Hematopoietic multipotent progenitor cell treated with erythropoietin and hydrocortisone succinate and interleukin-3 and kit ligand, for 6 days (in vitro differentiated cells): ENCODE results near the gene LGALS8.

Experiments used
- DNase-seq: peaks from one replicate; pipeline ENCODE4 v3.0.0-alpha.2; 2015

The LGALS8 gene

DNA sequence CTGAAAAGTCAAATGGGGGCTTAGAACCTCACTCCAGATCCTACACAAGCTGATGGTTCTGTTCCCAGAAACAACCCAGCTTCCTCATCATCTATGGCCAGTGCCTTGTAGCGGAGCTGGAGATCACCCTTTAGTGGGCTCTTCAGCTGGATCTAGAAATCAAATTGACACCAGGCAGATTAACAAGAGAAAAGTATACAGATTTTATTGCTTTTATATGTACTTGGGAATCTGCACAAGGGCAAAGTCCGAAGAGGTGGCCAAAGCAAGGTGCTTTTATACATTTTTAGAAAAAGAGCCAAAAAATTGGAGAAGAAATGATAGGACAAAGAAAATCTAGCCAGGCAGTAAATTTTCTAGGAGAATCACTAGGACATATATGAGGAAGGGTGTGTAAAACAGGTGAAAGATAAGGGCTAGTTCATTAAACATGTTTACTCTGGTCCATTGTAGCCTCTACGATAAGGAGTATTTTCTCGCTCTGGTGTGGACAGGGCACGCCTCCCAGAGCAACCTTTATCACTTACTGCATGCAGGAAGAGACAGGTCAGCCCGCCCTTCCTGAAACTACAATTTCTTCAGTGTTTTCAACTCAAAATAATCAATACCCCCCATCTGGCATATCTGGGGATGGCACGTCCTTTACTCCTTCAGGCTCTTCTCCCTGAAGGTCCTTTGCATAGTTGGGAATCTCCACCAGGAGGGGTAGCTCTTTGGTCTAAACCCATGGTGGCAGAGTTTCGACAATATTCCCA, 14.0 kb upstream of the LGALS8 start:
- DNase-seq: peak; percentile 67

DNA sequence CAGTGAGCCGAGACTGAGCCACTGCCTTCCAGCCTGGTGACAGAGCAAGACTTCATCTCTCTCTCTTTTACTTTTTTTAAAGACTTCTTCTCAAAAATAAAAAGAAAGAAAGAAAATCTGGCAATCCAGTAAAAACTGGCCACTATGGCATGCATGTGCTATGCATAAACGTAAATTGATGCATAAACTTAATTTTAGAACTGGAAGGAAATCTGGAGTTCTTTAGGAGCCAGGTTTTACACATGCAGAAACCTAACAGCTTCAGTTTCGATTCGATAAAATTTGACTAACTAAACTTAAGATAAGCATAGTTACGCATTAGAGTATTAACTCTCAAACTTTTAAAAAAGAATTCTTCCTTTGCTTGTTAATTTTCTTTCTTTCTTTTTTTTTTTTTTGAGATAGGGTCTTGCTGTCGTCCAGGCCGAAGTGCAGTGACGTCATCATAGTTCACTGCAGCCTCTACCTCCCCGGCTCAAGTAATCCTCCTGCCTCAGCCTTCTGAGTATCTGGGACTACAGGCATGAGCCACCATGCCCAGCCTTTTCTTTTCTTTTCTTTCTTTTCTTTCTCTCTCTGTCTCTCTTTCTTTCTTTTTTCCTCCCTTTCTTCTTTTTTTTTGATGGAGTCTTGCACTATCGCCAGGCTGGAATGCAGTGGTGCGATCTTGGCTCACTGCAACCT, 11.9 kb upstream of the LGALS8 start:
- no peak for DNase-seq

DNA sequence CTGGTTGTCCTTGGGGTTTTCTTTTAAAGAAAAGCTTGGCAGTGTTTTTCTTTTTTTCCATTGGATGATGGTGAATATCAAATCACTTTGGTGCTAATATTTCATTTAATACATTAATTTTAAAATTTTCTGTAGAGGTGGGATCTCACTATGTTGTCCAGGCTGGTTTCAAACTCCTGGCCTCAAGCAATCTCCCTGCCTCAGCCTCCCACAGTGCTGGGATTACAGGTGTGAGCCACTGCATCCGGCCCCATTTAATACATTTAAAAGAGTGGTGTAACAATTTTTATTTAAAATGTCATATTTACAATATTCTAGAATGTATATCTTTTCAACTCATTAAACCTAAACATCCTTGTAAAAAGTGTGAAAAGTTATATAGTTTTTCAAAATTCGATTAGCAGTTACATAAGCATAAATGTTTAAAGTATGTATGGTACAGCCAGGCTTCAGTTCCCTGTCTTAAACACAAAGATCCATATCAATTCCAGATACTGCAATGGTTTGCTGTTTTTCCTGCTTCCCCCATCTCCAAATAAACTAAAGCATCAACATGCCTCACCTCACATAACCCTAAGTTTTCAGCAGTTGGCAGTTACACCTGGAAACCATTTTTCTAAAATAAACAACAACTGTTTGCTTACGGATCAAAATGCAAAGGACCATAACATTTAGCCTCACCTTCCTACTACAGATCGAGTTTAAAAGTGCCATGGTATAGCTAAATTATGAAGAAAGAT, 8.9 kb upstream of the LGALS8 start:
- DNase-seq: no peak

DNA sequence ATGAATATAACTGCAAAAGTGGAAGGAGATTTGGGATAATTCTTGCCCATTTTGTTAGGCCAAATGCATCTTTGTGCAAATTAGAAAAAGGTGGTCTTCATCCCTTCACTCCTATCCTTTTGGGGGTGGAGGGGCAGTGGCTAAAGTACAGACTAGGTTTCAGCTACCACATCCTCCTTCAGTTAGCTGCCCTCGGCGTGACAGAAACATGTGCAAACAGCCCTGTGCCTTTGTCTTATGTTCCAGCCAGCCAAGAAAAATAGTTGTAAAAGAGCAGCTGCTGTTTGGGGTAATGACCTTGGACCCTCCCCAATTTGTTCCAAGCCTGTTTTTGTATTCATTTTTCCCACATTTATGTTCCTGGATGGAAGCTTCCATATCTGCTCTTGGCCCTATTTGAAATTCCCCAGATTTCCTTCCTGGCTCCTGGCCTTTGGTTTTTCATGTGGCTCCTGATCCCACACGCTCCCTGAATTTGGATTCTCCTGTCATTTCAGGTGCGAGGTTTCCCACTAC, 8.3 kb upstream of the LGALS8 start:
- no peak for DNase-seq

DNA sequence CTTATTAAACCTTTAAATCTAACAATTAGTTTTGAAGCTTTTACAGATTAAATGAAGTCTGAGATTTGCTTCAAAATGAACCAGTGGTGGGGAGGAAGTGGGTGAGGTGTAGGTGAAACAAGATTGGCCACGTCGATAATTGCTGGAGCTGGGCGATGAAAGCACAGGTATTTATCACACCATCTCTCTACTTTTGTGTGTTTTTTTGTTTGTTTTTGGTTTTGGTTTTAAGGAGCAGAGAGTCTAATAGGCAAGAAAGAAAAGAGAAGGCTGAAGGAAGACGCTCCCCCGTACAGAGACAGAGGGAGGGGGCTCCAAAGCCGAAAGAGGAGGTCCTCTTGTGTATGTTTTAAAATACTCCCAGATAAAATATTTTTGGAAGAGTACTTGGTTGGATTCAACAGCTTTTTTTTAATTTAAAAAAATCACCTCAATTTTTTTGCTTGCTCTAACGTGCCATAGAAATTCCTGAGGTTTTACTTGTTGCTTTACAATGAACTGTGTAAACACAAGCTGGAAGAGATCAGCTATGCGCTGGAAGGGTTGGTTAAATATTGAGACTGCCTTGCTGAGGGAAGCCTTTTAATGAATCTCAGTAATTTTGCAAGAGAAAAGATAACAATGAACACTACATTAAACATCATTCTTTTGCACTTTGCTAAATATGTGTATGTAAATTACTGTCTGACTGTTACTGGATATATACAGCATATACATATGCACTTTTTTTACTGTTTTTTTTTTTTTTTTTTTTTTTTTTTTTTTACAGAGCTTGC, 6.7 kb upstream of the LGALS8 start:
- DNase-seq: no peak

DNA sequence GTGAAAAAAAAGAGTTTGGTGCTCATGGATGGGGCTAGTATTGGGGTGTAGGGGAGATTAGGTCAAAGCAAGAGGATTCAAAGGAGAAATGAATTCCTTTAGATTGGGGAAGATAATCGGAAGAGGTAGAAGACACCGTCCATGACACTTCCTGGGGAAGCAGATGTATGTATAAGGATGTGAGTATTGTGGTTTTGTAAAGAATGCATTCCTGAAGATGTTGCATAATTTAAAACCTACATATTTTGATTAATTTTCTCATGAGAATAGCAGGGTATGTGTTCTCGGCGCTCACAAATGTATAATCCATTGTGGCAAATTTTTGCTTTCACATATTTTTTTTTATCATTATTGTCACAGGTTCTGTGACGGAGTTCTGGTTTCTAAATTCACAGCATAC, 5.5 kb upstream of the LGALS8 start:
- no peak for DNase-seq

DNA sequence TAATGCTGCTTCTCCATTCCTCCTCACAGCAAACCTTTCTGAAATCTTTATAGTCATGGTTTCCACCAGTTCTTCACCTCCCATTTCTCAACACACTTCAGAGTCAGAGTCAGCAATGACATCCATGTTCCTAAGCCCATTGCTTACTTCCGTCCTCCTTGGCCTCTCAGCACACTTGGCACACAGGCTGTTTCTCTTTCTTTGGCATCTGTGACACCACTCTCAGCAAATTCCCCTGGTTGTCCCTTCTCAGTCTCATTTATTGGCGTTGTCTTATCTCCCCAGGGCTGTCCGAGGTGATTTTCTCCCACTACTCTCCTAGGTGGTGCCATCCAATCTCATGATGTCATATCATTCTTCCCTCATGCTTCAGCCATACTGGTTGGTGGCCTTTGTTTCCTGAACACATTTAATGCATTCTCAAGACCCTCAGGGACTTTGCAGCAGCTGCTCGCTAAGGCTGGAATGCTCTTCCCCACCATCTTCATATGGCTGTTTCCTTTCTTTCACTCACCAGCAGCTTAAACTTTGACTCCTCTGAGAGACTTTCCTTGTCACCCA, 3.3 kb upstream of the LGALS8 start:
- no peak for DNase-seq

DNA sequence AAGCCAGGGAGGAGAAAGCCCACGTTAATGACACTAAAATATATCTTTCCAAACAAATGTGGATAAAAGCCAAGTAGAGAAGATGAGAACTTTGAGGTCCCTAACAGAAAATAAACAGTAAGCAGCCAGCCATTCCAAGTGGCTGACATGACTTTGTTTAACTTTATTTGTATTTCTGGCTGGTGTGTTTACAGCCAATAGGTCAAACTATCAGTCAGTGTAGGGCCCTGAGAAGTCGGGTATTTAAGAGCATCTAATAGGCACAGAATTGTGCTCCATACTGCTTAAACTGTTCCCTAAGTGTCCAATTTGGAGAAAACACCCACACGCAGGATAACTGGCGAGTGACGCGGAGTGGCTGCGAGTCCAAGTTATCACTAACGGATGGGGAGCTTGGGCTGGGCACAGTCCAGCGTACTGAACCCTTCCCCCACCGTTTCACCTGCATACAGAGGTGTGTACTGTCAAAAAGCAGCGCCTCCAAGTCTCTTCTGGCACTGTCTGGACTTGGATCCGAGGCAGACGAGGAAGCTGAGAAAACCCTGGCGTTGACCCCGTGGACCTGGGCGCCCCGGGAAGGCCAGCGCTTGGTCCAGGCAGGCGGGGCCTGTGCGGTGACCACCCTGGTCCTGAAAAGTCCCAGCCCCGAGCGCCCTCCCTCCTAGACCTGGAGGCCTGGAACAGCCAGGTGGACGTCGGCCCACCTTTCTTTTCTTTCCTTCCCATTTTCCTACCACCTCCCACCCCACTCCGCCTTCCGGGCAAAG, 662 bp upstream of the LGALS8 start:
- DNase-seq: no peak

DNA sequence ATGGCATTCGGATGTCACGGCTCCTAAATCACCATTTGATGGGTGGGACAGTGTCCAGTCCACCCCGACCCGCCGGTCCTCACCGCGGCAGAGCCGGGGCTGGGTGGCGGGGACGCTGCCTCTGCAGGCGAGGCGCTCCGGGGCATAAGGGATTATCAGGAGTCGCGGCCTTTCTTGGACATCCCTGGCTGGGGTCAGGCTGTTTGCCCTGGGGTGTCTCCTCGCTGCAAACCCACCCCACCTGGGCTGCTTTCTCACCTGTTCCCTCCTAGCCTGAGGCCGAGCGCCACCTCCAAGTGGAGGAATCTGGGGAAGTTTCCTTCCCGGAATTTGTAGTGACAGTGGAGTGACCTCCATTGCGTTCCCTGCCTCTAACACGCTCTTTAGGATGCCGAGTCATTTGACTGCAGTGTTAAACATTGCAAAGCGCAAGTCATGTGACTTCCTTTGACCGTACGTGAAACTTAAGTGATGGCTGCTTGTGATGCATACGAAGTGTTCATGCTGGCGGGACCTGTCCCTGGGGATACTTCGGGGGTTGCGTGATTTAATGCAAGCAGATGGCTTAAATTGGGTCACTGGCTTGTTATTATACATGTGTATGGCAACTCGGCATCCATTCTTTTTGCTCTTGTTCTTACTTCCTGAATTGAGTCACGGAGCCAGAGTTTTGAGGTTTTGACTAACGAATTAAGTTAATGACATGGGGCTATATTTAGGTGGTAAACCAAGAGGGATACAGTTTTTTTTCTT, 536 bp downstream of the LGALS8 start:
- DNase-seq: peak; percentile 93

DNA sequence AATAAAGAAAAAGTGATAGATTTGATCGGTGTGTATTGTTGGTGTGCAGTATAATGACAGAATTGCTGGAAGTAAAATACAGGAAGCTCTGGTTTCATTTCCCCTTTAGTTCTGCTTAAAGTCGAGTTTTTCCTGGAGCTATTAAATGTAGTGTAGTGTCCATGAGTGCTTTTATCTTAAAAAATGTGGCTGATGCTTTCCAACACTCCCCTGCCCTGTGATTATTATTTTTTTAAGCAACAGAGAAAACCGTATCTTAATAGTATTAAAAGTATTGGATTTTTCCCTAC, 1.1 kb downstream of the LGALS8 start:
- no peak for DNase-seq

DNA sequence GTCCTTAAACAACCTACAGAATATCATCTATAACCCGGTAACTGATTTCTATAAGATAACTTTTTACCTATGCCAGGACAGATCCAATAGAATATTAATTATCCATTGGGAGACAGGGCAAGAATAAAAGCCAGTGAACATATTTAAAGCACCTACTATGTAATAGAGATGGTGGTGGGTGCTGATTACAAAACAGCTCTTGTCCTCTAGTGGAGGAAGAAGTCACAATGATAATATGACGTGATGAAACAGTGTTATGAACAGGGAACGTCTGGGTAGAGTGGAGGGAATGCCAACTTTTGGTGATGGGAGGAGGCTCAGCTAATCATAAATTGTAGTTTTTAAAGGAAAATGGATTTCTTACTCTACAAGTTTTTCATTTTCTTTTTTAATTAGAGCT, 2.3 kb downstream of the LGALS8 start:
- DNase-seq: no peak

DNA sequence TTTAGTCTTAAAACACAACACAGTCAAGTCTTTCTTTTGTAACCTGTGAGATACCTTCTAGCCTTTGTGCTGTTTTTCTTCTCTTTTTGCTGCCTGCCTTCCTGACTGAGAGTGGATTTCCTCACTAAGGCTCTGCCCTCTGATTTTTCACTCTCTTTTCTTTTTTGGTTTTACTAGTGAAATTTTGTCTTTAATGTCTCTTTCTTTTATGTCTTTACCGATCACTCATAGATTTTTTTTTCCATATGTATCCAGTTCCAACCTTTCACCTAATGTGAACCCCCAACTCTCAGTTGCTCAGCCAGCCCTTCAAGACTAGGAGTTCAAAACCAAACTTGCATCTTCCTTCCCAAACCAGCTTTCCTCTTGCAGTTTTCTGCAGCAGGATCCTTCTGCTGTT, 6.5 kb downstream of the LGALS8 start:
- no peak for DNase-seq

DNA sequence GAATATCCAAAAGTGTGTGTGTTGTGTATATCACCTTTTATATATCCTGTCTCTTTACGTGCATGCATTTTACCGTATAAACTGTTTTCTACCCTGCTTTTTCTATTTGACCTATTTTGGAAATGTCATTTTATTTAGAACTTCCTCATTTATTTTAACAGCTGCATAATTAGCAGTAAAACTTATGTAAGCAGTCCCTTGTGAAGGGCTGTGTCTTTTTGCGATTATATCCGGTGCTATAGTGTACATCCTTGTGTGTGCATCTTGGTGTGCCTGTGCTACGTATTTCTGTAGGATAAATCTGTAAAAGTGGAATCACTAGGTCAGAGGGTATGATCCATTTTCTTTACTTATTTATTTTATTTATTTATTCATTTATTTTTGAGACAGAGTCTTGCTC, 7.2 kb downstream of the LGALS8 start:
- DNase-seq: no peak

DNA sequence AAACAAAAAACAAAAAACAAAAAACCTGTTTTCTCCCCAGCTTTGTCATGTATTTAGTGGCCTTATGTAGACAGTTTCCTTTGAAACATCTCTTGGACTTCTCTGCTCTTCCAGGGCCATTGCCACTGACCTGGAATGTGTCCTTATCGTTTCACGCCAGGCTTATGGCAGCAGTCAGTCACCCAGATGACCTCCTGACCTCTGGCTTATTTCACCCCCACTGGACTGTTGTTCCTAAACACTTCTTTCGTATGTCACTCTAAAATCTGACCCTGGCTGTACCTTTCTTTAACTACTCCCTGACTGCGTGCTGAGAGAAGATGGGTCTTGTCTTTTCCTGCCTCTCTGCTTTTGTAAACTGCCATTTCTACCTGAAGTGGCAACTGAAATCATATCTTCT, 9.1 kb downstream of the LGALS8 start:
- DNase-seq: no peak

DNA sequence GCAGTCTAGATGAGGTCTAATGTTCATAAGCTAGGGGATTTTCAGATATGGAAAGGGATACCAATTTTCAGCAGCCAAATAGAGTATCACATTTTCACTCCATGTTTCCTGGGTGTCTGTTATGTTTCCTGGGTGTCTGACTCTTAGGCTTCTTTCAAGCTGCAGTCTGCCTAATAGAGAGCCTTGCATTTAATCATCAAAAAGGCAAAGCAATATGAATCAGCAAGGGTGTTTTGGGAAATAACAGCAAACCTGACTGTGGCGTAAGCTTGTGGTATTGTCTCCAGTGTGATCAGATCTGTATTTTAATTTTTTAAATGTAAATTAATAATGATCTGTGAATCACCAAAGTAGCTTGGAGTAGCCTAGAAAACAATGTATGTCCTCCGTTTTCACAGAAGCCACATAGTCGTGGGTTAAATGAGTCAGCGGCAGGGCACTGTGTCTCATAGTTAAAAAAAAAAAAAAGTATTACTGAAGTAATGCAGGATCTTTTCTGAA, 10.4 kb downstream of the LGALS8 start:
- no peak for DNase-seq

DNA sequence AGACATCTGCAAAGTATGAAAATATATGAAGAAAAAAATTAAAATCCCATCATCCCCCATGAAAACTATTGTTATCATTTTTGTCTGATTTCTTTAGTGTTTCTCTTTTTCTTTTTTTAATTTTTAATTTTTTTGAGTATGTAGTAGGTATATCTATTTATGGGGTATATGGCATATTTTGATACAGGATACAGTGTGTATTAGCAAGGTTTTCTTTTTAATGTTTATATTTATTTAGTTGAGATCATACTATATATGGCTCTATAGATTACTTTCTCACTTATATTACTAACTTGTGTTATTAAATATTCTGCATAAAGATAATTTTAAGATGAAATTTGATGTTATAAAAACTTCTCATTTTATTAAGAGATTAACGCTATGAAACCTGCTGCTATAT, 11.4 kb downstream of the LGALS8 start:
- no peak for DNase-seq

DNA sequence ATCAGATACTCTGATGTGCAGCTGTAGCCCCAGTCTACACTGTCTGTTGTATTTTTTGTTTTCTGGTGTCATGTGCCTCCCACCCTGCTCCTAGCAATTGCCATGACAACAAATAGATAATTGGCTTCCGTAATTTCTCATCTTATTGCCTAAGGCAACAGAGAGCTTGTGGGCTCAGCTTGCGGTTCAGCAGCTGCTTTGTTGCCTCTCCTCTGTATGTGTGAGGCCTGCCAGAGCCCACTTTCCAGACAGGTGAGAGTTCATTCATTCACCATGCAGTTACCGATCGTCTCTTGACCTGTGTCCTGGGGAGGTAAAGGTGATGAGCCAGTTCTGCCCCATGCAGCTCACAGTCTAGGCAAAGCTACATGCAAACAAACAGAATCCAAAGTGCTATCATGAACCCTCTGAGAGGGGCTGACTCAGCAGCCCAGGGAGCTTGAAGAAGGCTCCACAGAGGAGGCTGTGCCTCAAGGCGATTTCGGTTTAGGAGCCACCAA, 11.9 kb downstream of the LGALS8 start:
- DNase-seq: peak; percentile 55

DNA sequence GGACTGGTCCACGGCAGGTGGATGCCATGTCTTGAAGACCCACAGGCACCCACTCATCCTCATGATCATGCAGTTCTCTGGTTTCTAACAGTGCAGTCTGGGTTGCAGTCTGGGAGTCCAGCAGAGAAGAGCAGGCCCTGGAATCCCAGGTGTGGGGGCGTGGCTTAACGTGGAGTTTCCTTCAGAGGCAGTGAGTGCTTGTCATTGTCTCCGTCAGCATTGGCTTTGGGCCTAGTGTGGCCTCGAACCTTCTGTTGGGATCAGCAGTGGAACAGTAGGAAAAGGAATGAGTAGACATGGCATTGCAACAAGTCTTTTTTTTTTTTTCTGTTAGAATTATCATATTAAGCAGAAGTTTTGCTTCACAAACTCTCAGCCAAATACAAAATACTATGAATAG, 12.8 kb downstream of the LGALS8 start:
- DNase-seq: no peak

DNA sequence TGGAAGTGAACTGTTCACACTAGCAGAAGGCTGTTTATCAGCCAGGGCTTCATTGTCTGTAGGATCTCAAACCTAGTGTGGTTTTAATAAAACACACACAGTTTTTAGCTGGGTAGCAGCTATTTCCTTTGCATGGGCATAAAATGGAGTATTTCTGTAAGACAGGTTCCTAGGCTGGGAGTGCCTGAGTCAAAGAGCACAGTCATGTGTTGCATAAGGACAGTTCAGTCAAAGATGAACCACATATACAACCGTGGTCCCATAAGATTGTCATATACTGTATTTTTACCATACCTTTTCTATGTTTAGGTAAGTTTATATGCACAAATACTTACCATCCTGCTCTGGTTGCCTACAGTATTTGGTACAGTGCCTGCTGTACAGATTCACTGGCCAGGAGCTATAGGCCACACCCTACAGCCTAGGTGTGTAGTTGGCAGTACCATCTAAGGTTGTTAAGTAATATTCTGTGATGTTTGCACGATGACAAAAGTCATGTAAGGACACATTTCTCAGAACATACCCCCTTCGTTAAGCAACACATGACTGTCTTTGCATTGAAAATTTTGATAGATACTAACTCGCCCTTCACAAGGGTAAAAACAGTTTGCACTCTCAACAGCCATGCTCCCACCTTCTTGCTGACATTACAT, 17.2 kb downstream of the LGALS8 start:
- DNase-seq: no peak

DNA sequence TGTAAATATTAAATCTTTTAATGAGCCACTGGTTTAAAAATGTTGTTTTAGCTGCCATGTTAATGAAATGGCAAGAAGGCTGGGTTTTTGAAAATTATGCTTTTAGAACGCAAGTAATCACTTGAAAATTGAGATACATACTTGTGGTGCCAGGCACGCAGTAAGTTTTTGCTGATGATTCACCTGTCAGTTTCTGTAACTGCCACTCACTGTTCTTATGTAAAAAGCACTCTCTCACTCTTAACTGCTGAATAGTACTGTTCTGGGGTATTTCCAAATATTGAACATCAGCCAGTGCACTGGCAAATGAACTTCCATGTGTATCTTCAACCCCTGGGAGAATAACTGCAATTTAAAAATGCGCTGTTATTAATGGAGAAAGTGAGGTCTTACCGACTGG, 17.9 kb downstream of the LGALS8 start:
- DNase-seq: no peak
